ENCODE measurements around the gene RGS13.

DNA sequence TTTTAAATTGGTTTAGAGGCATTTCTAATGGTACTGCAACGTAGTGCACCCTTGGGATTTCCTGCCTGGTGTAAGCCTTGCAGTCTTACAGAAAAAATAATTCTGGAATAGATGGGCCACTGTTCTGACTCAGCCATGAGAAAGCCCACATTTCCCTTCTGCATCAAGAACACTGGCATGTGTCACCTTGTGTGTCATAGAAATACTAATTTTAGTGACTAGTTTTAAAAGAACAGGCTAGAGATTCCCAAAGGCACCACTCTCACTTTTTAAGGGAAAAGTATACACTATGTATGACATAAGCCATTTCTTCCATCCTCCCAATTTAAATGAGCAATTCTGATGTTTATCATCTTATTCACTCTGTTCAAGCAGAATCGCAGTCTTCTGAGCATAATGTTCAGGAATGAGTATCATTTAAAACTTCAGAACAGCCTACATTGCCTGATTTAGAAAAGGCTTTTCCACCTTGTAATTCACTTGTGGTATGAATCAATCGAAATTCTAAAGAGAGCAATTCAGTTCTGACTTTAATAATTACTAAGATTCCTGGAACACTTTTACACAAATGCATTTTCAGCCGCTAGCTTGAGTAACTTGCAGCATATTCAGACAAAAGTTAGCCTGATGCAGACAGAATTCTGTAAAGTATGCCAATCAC, 18.8 kb downstream of the RGS13 start:
- TF ChIP-seq, protein P1, sequence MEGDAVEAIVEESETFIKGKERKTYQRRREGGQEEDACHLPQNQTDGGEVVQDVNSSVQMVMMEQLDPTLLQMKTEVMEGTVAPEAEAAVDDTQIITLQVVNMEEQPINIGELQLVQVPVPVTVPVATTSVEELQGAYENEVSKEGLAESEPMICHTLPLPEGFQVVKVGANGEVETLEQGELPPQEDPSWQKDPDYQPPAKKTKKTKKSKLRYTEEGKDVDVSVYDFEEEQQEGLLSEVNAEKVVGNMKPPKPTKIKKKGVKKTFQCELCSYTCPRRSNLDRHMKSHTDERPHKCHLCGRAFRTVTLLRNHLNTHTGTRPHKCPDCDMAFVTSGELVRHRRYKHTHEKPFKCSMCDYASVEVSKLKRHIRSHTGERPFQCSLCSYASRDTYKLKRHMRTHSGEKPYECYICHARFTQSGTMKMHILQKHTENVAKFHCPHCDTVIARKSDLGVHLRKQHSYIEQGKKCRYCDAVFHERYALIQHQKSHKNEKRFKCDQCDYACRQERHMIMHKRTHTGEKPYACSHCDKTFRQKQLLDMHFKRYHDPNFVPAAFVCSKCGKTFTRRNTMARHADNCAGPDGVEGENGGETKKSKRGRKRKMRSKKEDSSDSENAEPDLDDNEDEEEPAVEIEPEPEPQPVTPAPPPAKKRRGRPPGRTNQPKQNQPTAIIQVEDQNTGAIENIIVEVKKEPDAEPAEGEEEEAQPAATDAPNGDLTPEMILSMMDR (IDR thresholded peaks at IDR 0.05): no peak
- no peak for TF ChIP-seq POLR2A (IDR thresholded peaks at IDR 0.05)
- no peak for TF ChIP-seq EP300 (IDR thresholded peaks at IDR 0.05)

Measured in tibial nerve (tissue), 4 donors.